Stimulated activated naive CD8-positive, alpha-beta T cell treated with anti-CD3 and anti-CD28 coated beads, Interleukin-15, amount 100 ng/mL, for 72 hours (primary cell): ENCODE results near the gene SPATS2L.

Experiments
- ATAC-seq: fragments of 150-1000 bp; cut with Tn5 transposase; 2 replicates; pipeline ENCODE4 v1.10.0; 2021; ENCODE audit warnings: mild to moderate bottlenecking, moderate library complexity
- DNase-seq, 2 donors: peaks; one replicate each; pipeline ENCODE4 v3.0.0; 2021 to 2022
- H3K27ac Mint-ChIP-seq, 2 donors: one replicate each; pipeline ENCODE4 v1.8.0; 2022; ENCODE audit warnings: mild to moderate bottlenecking in 2 of 2, mixed read lengths in 2 of 2, moderate library complexity in 2 of 2
- H3K27me3 Mint-ChIP-seq: one replicate; pipeline ENCODE4 v1.8.0; 2022; ENCODE audit warnings: mixed read lengths
- H3K4me1 Mint-ChIP-seq: one replicate; pipeline ENCODE4 v1.8.0; 2022; ENCODE audit warnings: mild to moderate bottlenecking, mixed read lengths
- H3K4me3 Mint-ChIP-seq, 2 donors: one replicate each; pipeline ENCODE4 v1.8.0; 2022; ENCODE audit warnings: mild to moderate bottlenecking in 2 of 2, mixed read lengths in 2 of 2, moderate library complexity in 1 of 2
- H3K9me3 Mint-ChIP-seq, 2 donors: one replicate each; pipeline ENCODE4 v1.8.0; 2022; ENCODE audit warnings: mixed read lengths in 2 of 2

SPATS2L gene

DNA sequence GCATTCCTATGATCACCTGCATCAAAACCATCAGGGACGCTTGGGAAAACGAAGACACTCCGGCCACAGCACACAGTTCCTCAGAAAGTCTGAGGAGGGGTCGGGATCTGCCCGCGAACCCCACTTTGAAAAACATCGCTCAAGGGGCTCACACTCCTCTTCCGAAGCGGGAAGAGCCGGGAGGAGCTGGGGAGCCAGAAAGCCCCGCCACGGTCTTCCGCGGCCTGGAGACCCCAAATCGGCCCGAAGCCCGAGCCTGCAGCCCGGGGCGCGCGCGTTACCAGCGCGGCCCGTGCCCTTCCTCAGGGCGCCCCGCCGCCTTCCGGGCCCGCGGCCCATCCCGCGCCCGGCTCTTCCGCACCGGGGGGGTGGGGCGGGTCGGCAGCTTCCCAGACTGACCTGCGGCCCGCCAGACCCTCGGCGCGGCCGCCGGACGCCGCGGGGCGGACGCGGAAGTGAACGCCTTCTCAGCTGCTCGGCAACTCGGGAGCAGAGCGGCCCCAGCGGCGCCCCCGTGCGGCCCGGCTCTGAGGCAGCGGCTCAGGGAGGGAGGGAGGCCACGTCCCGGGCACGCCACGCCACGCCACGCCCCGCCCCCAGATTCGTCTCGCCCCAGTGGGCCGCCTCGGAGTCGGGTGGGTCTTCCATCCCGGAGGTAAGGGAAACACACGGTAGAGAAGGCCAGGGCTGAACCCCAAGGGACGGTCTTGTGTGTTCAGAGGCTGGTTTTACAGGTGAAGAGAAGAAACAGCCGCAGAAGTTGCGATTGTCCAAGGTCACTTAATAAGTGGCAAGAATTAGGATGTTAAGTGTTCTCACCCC is 203.3 kb downstream of the SPATS2L start, which contains the start of gene KCTD18:
Gene KCTD18, minus strand, starts transcription at position 457 of the 822 bp plus-strand sequence. CDS start 3,052 bp downstream, outside the sequence.
- H3K27me3 Mint-ChIP-seq, result no peaks in the 10 kb centered on the region
- H3K4me3 Mint-ChIP-seq, result peak within 1 kb of the TSS; percentile 90 to 93
- ATAC-seq (peak; percentile 98), DNase-seq (peak; percentile 89 to 92)
- peaks cover 12% of the 10 kb centered on the region for H3K4me1 Mint-ChIP-seq
- H3K9me3 Mint-ChIP-seq, result no peaks in the 10 kb centered on the region
- H3K27ac Mint-ChIP-seq, result peak within 1 kb of the TSS; percentile 93 to 95

DNA sequence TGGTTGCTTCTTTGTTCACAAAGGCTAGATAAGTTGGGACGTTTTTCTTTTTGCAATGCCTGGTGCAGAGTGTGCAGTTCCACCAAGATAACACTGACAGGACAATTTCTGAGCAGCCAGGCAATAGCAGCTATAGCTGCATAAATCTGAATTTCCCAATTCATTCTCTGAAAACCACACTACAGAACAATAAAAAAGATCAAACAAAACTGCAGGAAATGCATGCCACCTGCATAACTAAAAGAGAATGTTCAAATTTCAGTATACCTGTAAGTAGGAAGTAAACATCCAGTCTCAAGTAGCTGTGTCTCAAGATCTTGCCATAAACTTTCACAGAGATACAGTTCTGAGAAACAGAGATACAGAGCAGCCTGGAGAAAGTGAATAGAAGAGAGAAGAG is 208.7 kb downstream of the SPATS2L start:
- Mint-ChIP-seq H3K27ac (no peak overlapping the region), H3K9me3 (peaks cover 0 to 11% of the 10 kb centered on the region in 2 donors), H3K4me1 (no peaks in the 10 kb centered on the region), H3K27me3 (no peaks in the 10 kb centered on the region), H3K4me3 (no peak overlapping the region)
- DNase-seq (no peak), ATAC-seq (no peak)

DNA sequence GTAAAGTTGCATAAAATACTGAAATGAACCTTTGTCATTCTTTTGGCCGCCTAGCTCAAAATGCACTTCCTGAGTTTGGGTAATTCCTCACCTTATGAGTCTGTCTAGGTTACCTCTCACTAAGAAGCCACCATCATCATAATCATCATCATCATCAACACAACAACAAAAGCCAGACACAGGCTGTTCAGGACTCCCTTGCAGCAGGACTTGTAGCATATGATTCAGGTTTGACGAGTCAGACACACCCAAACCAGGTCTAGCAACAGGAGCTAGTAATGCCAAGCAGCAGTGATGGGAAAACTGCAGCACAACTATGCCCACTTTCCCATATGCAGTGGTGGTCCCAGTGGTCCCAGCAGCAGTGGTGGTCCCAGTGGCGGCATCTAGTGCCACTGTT is 216.7 kb downstream of the SPATS2L start:
- Mint-ChIP-seq H3K4me3 (no peak overlapping the region), H3K4me1 (peaks cover 20% of the 10 kb centered on the region), H3K27me3 (no peaks in the 10 kb centered on the region), H3K27ac (no peak overlapping the region), H3K9me3 (no peaks in the 10 kb centered on the region)
- ATAC-seq (no peak), DNase-seq (no peak)

DNA sequence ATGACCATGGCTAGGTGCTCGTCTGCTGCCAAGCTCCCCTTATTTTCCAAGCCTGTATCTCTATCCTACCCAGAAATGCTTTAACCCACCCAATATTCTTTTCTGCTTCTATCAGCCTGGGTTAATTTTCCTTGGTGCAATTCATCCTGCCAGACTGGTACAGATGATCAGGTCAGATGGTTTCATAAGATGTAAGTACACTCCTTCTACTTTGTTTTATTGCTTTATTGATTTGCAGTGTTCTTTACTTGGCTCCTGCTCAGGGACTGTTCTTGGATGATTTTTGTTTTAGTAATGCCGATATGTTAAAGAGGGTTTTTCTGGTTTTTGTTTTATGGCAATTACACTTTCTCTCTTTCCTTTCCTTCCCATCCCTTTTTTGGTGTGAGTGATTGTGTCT is 217.1 kb downstream of the SPATS2L start:
- ATAC-seq, result no peak
- no peaks in the 10 kb centered on the region for H3K27me3 Mint-ChIP-seq
- H3K4me3 Mint-ChIP-seq, result no peak overlapping the region
- DNase-seq, result no peak
- H3K4me1 Mint-ChIP-seq, result peaks cover 25% of the 10 kb centered on the region
- H3K27ac Mint-ChIP-seq, result no peak overlapping the region
- no peaks in the 10 kb centered on the region for H3K9me3 Mint-ChIP-seq

DNA sequence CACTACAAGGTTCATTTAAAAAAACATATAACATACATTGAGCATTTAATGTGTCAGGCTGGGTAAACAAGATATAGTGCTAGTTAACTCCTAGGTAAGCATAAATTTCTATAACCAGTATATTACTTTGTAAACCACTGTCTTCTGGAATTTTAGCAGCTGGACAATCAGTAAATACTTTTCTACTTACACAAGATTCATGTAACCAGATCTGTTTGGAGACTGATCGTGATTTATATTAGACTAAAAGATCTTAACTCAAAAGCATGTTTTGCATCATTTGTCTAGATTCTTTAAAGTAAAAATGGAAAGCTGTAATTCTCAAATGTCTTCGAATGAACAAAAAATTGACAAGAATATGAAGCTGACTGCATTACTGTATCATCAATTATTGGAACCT is 218.6 kb downstream of the SPATS2L start:
- ATAC-seq (no peak), DNase-seq (no peak)
- no peaks in the 10 kb centered on the region for H3K27me3 Mint-ChIP-seq
- no peak overlapping the region for H3K4me3 Mint-ChIP-seq
- H3K4me1 Mint-ChIP-seq, result peaks cover 28% of the 10 kb centered on the region
- no peak overlapping the region for H3K27ac Mint-ChIP-seq
- no peaks in the 10 kb centered on the region for H3K9me3 Mint-ChIP-seq

DNA sequence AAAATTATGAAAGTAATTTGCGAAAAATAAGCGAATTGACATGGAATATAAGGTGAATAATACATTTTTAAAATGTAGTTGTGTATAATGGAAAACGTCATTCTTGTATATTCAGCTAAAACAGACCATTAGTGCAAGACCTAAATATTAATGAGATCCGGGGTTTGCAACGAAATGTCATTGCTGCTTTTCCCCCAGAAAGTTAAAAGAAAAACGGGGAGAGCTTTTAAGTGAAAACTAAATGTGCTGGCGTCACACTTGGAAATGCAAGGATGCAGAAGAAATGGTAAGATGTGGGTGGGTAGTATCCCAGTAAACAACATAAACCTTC is 219.0 kb downstream of the SPATS2L start:
- no peak for ATAC-seq
- Mint-ChIP-seq H3K4me1 (peaks cover 28% of the 10 kb centered on the region), H3K9me3 (no peaks in the 10 kb centered on the region), H3K27me3 (no peaks in the 10 kb centered on the region), H3K27ac (no peak overlapping the region), H3K4me3 (peak overlapping the region; percentile 88 to 96)
- no peak for DNase-seq

DNA sequence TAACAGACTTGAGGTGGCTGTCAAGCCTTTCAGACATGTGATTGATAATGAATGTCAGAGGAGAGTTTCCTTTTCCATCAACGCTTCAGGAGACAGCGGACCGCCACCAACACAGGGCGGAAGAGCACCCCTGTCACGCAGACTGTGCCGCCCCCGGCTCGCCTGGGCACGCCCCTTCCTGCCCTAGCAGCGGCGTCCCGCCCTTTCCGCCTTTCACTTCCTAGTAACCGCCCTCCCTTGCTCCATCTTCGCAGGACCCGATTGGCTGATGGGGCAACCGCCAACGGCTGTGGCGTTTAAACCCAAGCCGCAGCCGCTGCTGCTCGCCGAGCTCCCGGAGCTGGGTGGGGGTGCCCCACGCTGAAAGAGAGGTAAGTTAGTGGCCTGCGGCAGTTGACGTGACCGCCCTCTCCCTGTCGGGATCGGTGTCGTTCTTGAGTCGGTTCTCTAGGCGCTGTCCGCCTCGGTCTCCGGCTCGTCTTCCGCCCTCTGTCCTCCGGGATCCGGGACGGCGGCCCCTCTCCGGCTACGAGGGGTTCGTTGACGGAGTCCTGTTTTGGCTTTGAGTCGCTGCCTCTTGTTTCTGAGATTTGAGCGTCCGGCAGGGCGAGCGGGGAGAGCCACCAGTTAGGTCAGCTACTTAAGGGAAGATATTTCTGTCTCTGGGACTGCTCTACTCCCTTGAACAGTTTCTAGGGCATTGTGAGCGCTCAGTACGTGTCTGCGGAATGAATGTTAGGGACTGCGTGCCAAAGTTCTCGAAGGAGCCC is 219.6 kb downstream of the SPATS2L start, which contains the start of gene SGO2:
Gene SGO2, plus strand, starts transcription at position 326 of the 770 bp plus-strand sequence. CDS start 6,769 bp downstream, outside the sequence.
- peak within 1 kb of the TSS; percentile 87 to 97 for H3K27ac Mint-ChIP-seq
- H3K27me3 Mint-ChIP-seq, result no peaks in the 10 kb centered on the region
- H3K9me3 Mint-ChIP-seq, result no peaks in the 10 kb centered on the region

DNA sequence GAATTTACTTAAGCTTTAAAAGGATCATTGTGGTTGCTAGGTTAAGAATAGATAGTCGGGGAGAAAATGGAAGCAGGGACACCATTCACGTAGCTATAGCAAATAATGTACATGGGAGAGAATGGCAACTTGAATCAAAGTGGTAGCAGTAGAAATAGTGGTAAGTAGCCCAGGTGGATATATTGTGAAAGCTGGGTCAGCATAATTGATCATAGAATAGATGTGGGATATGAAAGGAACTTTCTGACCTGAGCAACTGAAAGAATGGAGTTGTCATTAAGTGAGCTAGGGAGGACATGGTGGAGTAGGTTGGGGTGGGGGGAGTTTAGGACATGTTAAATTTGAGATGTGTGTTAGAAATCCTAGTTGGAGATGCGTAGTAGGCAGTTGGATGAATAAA is 221.7 kb downstream of the SPATS2L start:
- Mint-ChIP-seq H3K27me3 (no peaks in the 10 kb centered on the region), H3K9me3 (no peaks in the 10 kb centered on the region), H3K4me1 (peaks cover 28% of the 10 kb centered on the region), H3K27ac (peak overlapping the region in 1 of 2 donors; percentile 14), H3K4me3 (no peak overlapping the region)
- DNase-seq, result no peak
- no peak for ATAC-seq

More for the DNA sequence above, 219.6 kb downstream of the SPATS2L start, which contains the start of gene SGO2:
- H3K4me1 Mint-ChIP-seq, result peaks cover 28% of the 10 kb centered on the region
- ATAC-seq, result peak; percentile 99
- DNase-seq, result peak; percentile 93 to 97
- H3K4me3 Mint-ChIP-seq, result peak within 1 kb of the TSS; percentile 88 to 96
